Measurements from ENCODE around the gene NRP2.

The NRP2 gene

GRCh38 chr2:205796805-205797313 is 114.6 kb downstream of the NRP2 start:
- H3K36me3 ChIP-seq (ENCODE audit: control insufficient read depth, insufficient read depth, low read length): no peaks in the 10 kb centered on the region
- H3K4me1 ChIP-seq (ENCODE audit: control insufficient read depth, insufficient read depth, low read length): peaks cover 18% of the 10 kb centered on the region
- no peak overlapping the region for H3K9ac ChIP-seq (ENCODE audit: low read length)
- H3K4me3 ChIP-seq (ENCODE audit: low read length): no peak overlapping the region
- H3K27me3 ChIP-seq (ENCODE audit: control insufficient read depth, insufficient read depth, low read length): no peaks in the 10 kb centered on the region
- H3K9me3 ChIP-seq (ENCODE audit: control insufficient read depth, low read length): no peaks in the 10 kb centered on the region

- no peaks in the 10 kb centered on the region for H3K9me3 ChIP-seq (ENCODE audit: control insufficient read depth, low read length)
- no peaks in the 10 kb centered on the region for H3K36me3 ChIP-seq (ENCODE audit: control insufficient read depth, insufficient read depth, low read length)
- H3K27me3 ChIP-seq (ENCODE audit: control insufficient read depth, insufficient read depth, low read length): no peaks in the 10 kb centered on the region
- H3K4me3 ChIP-seq (ENCODE audit: low read length): no peak overlapping the region
- H3K9ac ChIP-seq (ENCODE audit: low read length): no peak overlapping the region
- peaks cover 18% of the 10 kb centered on the region for H3K4me1 ChIP-seq (ENCODE audit: control insufficient read depth, insufficient read depth, low read length)
Measured at GRCh38 chr2:205797866-205798265, 115.6 kb downstream of the NRP2 start.

- H3K4me1 ChIP-seq (ENCODE audit: control insufficient read depth, insufficient read depth, low read length): peaks cover 18% of the 10 kb centered on the region
Measured at GRCh38 chr2:205800224-205800623, 117.9 kb downstream of the NRP2 start.

GRCh38 chr2:205800773-205801172 is 118.5 kb downstream of the NRP2 start:
- no peaks in the 10 kb centered on the region for H3K27me3 ChIP-seq (ENCODE audit: control insufficient read depth, insufficient read depth, low read length)
- no peaks in the 10 kb centered on the region for H3K36me3 ChIP-seq (ENCODE audit: control insufficient read depth, insufficient read depth, low read length)
- no peak overlapping the region for H3K4me3 ChIP-seq (ENCODE audit: low read length)
- no peak overlapping the region for H3K9ac ChIP-seq (ENCODE audit: low read length)
- no peaks in the 10 kb centered on the region for H3K9me3 ChIP-seq (ENCODE audit: control insufficient read depth, low read length)
- H3K4me1 ChIP-seq (ENCODE audit: control insufficient read depth, insufficient read depth, low read length): peaks cover 22% of the 10 kb centered on the region

More at GRCh38 chr2:205800224-205800623, 117.9 kb downstream of the NRP2 start:
- H3K9ac ChIP-seq (ENCODE audit: low read length): no peak overlapping the region
- no peak overlapping the region for H3K4me3 ChIP-seq (ENCODE audit: low read length)
- H3K9me3 ChIP-seq (ENCODE audit: control insufficient read depth, low read length): no peaks in the 10 kb centered on the region
- no peaks in the 10 kb centered on the region for H3K36me3 ChIP-seq (ENCODE audit: control insufficient read depth, insufficient read depth, low read length)
- no peaks in the 10 kb centered on the region for H3K27me3 ChIP-seq (ENCODE audit: control insufficient read depth, insufficient read depth, low read length)

- H3K4me3 ChIP-seq (ENCODE audit: low read length): no peak overlapping the region
- no peaks in the 10 kb centered on the region for H3K27me3 ChIP-seq (ENCODE audit: control insufficient read depth, insufficient read depth, low read length)
- H3K9ac ChIP-seq (ENCODE audit: low read length): no peak overlapping the region
- no peaks in the 10 kb centered on the region for H3K36me3 ChIP-seq (ENCODE audit: control insufficient read depth, insufficient read depth, low read length)
- H3K4me1 ChIP-seq (ENCODE audit: control insufficient read depth, insufficient read depth, low read length): peaks cover 29% of the 10 kb centered on the region
- no peaks in the 10 kb centered on the region for H3K9me3 ChIP-seq (ENCODE audit: control insufficient read depth, low read length)
Measured at GRCh38 chr2:205802065-205802464, 119.8 kb downstream of the NRP2 start.

GRCh38 chr2:205802941-205803340 is 120.6 kb downstream of the NRP2 start:
- no peaks in the 10 kb centered on the region for H3K9me3 ChIP-seq (ENCODE audit: control insufficient read depth, low read length)
- H3K4me1 ChIP-seq (ENCODE audit: control insufficient read depth, insufficient read depth, low read length): peaks cover 29% of the 10 kb centered on the region
- H3K9ac ChIP-seq (ENCODE audit: low read length): no peak overlapping the region
- no peaks in the 10 kb centered on the region for H3K36me3 ChIP-seq (ENCODE audit: control insufficient read depth, insufficient read depth, low read length)
- no peaks in the 10 kb centered on the region for H3K27me3 ChIP-seq (ENCODE audit: control insufficient read depth, insufficient read depth, low read length)
- no peak overlapping the region for H3K4me3 ChIP-seq (ENCODE audit: low read length)

- no peak overlapping the region for H3K9ac ChIP-seq (ENCODE audit: low read length)
- H3K27me3 ChIP-seq (ENCODE audit: control insufficient read depth, insufficient read depth, low read length): no peaks in the 10 kb centered on the region
- no peaks in the 10 kb centered on the region for H3K9me3 ChIP-seq (ENCODE audit: control insufficient read depth, low read length)
- no peaks in the 10 kb centered on the region for H3K36me3 ChIP-seq (ENCODE audit: control insufficient read depth, insufficient read depth, low read length)
- peaks cover 29% of the 10 kb centered on the region for H3K4me1 ChIP-seq (ENCODE audit: control insufficient read depth, insufficient read depth, low read length)
- no peak overlapping the region for H3K4me3 ChIP-seq (ENCODE audit: low read length)
Measured at GRCh38 chr2:205803500-205803899, 121.2 kb downstream of the NRP2 start.

- no peak overlapping the region for H3K9ac ChIP-seq (ENCODE audit: low read length)
- H3K9me3 ChIP-seq (ENCODE audit: control insufficient read depth, low read length): no peaks in the 10 kb centered on the region
- H3K4me3 ChIP-seq (ENCODE audit: low read length): no peak overlapping the region
- no peaks in the 10 kb centered on the region for H3K36me3 ChIP-seq (ENCODE audit: control insufficient read depth, insufficient read depth, low read length)
- H3K27me3 ChIP-seq (ENCODE audit: control insufficient read depth, insufficient read depth, low read length): no peaks in the 10 kb centered on the region
- peaks cover 27% of the 10 kb centered on the region for H3K4me1 ChIP-seq (ENCODE audit: control insufficient read depth, insufficient read depth, low read length)
Measured at GRCh38 chr2:205805136-205805535, 122.8 kb downstream of the NRP2 start.

- no peaks in the 10 kb centered on the region for H3K27me3 ChIP-seq (ENCODE audit: control insufficient read depth, insufficient read depth, low read length)
- no peaks in the 10 kb centered on the region for H3K36me3 ChIP-seq (ENCODE audit: control insufficient read depth, insufficient read depth, low read length)
- H3K4me1 ChIP-seq (ENCODE audit: control insufficient read depth, insufficient read depth, low read length): peaks cover 15% of the 10 kb centered on the region
- no peak overlapping the region for H3K4me3 ChIP-seq (ENCODE audit: low read length)
- no peaks in the 10 kb centered on the region for H3K9me3 ChIP-seq (ENCODE audit: control insufficient read depth, low read length)
- no peak overlapping the region for H3K9ac ChIP-seq (ENCODE audit: low read length)
Measured at GRCh38 chr2:205806143-205806905, 124.0 kb downstream of the NRP2 start.

GRCh38 chr2:205807229-205807628 is 124.9 kb downstream of the NRP2 start:
- no peaks in the 10 kb centered on the region for H3K9me3 ChIP-seq (ENCODE audit: control insufficient read depth, low read length)
- H3K27me3 ChIP-seq (ENCODE audit: control insufficient read depth, insufficient read depth, low read length): no peaks in the 10 kb centered on the region
- H3K36me3 ChIP-seq (ENCODE audit: control insufficient read depth, insufficient read depth, low read length): no peaks in the 10 kb centered on the region
- H3K4me1 ChIP-seq (ENCODE audit: control insufficient read depth, insufficient read depth, low read length): peaks cover 10% of the 10 kb centered on the region
- H3K9ac ChIP-seq (ENCODE audit: low read length): no peak overlapping the region
- H3K4me3 ChIP-seq (ENCODE audit: low read length): no peak overlapping the region

- no peak overlapping the region for H3K9ac ChIP-seq (ENCODE audit: low read length)
- no peaks in the 10 kb centered on the region for H3K36me3 ChIP-seq (ENCODE audit: control insufficient read depth, insufficient read depth, low read length)
- H3K9me3 ChIP-seq (ENCODE audit: control insufficient read depth, low read length): no peaks in the 10 kb centered on the region
- H3K4me1 ChIP-seq (ENCODE audit: control insufficient read depth, insufficient read depth, low read length): peaks cover 10% of the 10 kb centered on the region
- no peak overlapping the region for H3K4me3 ChIP-seq (ENCODE audit: low read length)
- H3K27me3 ChIP-seq (ENCODE audit: control insufficient read depth, insufficient read depth, low read length): no peaks in the 10 kb centered on the region
Measured at GRCh38 chr2:205807758-205808157, 125.5 kb downstream of the NRP2 start.

- no peak overlapping the region for H3K4me3 ChIP-seq (ENCODE audit: low read length)
- H3K9me3 ChIP-seq (ENCODE audit: control insufficient read depth, low read length): no peaks in the 10 kb centered on the region
- peaks cover 10% of the 10 kb centered on the region for H3K4me1 ChIP-seq (ENCODE audit: control insufficient read depth, insufficient read depth, low read length)
- H3K36me3 ChIP-seq (ENCODE audit: control insufficient read depth, insufficient read depth, low read length): no peaks in the 10 kb centered on the region
- H3K9ac ChIP-seq (ENCODE audit: low read length): no peak overlapping the region
- no peaks in the 10 kb centered on the region for H3K27me3 ChIP-seq (ENCODE audit: control insufficient read depth, insufficient read depth, low read length)
Measured at GRCh38 chr2:205808486-205809121, 126.3 kb downstream of the NRP2 start.

All from mucosa of stomach (tissue), 1 donor.